Vagina (tissue), 2 donors: ENCODE data around the gene IQCN.

Experiments used
- POLR2AphosphoS5 ChIP-seq, 2 donors: sonication (generic); formaldehyde crosslinking; IDR thresholded peaks; one replicate each; pipeline ENCODE4 v1.9.0; 2017; ENCODE audit warnings: antibody characterized with exemption in 2 of 2, mild to moderate bottlenecking in 2 of 2, low read depth in 1 of 2; ENCODE audit not compliant: insufficient read depth in 1 of 2
- TF ChIP-seq, protein P1 (sequence below), 3 experiments: fragments of 450-650 bp in 2 of 3; fragments of 200-600 bp in 1 of 3; sonication (generic) in 1 of 3; IDR thresholded peaks; one replicate each; pipeline ENCODE4 v1.5.1; 2017 to 2019; ENCODE audit warnings: antibody characterized with exemption in 3 of 3, mild to moderate bottlenecking in 2 of 3, moderate library complexity in 2 of 3

DNA sequence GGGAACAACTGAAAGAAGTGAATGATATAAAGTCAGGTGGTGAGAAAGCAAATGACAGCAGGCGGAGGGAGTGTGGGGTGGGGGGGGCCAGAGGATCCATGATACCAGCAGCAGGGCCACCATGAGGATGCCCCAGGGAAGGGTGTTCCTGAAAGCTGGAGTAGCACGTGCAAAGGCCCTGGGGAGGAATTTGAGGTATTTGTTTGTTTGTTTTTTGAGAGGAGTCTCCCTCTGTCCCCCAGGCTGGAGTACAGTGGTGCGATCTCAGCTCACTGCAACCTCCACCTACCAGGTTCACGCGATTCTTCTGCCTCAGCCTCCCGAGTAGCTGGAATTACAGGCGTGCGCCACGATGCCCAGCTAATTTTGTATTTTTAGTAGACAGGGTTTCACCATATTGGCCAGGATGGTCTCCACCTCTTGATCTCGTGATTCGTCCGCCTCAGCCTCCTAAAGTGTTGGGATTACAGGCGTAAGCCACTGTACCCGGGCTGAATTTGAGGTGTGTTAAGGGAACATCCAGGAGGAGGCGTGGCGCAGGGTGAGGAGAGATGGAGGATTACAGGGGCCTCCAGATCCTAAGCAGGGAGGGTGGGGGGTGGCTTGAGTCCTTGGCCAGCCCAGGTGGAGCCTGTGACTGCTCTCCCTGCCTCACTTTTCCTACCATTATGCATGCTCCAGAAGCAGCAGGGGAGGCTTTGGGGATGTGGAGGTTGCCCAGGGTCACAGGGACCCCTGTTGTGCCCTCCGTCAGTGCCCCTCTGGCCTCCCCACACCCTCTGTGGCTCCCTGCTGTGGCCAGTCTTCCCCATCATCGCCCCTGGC, 19.6 kb upstream of the IQCN start:
- TF ChIP-seq, protein P1, sequence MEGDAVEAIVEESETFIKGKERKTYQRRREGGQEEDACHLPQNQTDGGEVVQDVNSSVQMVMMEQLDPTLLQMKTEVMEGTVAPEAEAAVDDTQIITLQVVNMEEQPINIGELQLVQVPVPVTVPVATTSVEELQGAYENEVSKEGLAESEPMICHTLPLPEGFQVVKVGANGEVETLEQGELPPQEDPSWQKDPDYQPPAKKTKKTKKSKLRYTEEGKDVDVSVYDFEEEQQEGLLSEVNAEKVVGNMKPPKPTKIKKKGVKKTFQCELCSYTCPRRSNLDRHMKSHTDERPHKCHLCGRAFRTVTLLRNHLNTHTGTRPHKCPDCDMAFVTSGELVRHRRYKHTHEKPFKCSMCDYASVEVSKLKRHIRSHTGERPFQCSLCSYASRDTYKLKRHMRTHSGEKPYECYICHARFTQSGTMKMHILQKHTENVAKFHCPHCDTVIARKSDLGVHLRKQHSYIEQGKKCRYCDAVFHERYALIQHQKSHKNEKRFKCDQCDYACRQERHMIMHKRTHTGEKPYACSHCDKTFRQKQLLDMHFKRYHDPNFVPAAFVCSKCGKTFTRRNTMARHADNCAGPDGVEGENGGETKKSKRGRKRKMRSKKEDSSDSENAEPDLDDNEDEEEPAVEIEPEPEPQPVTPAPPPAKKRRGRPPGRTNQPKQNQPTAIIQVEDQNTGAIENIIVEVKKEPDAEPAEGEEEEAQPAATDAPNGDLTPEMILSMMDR (IDR thresholded peaks at IDR 0.05): no peak
- no peak for TF ChIP-seq POLR2AphosphoS5 (IDR thresholded peaks at IDR 0.05; ENCODE audit: insufficient read depth in 1 of 2, low read depth in 1 of 2)
